ENCODE measurements around the gene OSBPL5. TPM values are rescaled to one million over a fixed set of nuclear protein-coding genes. Genes with fewer than 3 reads are reported as not detected.

Gene OSBPL5
- total and polyA plus RNA-seq, 4 donors: 20.9 to 54.0 (median 34.8) TPM

DNA sequence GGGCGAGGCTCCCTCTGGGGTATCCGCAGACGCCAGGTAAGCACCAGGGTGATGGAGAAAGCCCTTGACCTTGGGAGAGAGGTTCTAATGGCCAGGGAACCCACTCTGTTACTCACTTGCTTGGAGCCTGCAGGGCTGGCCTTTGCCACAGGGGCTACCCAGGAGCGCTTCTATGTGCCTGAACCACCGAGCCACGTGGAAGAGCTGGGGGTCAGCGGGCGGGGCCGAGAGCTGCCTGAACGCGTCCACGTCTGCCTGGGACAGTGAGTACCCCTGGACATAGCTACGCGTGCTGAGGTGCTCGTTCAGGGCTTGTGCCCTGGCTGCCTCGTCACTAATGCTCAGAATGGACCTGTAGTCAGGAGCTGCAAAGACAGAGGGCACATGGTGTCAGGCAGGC, 117.5 kb downstream of the OSBPL5 start:
- 94% methylated on average over 16 of the region's 16 CpGs for WGBS (ENCODE audit: insufficient coverage)
- Histone ChIP-seq H3K4me1 (ENCODE audit: control insufficient read depth, insufficient read depth, low read length) (peaks cover 55% of the 10 kb centered on the region), H3K27ac (ENCODE audit: low read depth, low read length) (no peak overlapping the region)

DNA sequence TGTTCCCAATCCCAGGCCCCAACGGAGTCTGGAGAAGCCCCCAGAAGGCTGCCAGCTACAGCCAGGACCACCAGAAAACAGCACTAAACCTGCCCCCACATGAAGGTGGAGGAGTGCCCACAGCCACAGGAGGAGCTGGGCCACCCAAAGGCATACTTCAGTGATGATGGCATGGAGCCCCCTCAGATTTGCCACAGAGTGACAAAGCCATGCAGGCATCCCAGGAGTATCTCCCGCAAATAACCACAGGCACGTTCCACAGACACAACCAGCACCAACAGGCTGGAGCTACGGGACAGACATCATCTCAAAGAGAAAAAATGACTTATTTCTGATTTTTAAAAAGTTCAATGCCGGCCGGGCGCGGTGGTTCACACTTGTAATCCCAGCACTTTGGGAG, 118.5 kb downstream of the OSBPL5 start:
- Histone ChIP-seq H3K27me3 (ENCODE audit: control insufficient read depth, insufficient read depth, low read length) (no peaks in the 10 kb centered on the region), H3K27ac (ENCODE audit: low read depth, low read length) (no peak overlapping the region), H3K9me3 (ENCODE audit: control insufficient read depth, insufficient read depth, low read length) (no peaks in the 10 kb centered on the region), H3K36me3 (ENCODE audit: control insufficient read depth, insufficient read depth, low read length) (peaks cover 63% of the 10 kb centered on the region), H3K4me3 (ENCODE audit: low read depth, low read length) (no peak overlapping the region), H3K4me1 (ENCODE audit: control insufficient read depth, insufficient read depth, low read length) (peaks cover 58% of the 10 kb centered on the region)
- no peak for DNase-seq (ENCODE audit: low read depth in 4 of 6, low spot score in 6 of 6)
- 95% methylated on average over 4 of the region's 8 CpGs for WGBS (ENCODE audit: insufficient coverage)

More for the DNA sequence above, 117.5 kb downstream of the OSBPL5 start:
- Histone ChIP-seq H3K9me3 (ENCODE audit: control insufficient read depth, insufficient read depth, low read length) (no peaks in the 10 kb centered on the region), H3K36me3 (ENCODE audit: control insufficient read depth, insufficient read depth, low read length) (peaks cover 59% of the 10 kb centered on the region), H3K4me3 (ENCODE audit: low read depth, low read length) (no peak overlapping the region), H3K27me3 (ENCODE audit: control insufficient read depth, insufficient read depth, low read length) (no peaks in the 10 kb centered on the region)
- DNase-seq (ENCODE audit: low read depth in 4 of 6, low spot score in 6 of 6): no peak

DNA sequence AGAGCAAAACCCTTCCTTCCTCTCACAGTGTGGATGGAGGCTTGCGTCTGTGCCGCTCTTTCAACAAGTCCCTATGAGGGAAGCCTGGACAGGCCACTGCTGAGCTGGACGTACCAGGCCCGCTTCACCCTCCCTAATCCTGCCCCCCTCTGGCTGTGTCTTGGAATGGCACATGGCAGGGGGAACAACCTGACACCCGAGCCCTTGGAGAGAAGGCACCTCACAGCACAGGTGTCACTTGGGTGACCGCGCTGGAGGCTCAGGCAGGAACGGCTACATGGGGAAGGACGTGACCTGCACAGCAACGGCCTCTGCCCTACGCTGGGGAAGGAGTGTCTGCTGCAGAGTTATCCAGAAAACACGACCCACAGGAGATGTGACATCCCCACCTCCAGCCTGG, 118.9 kb downstream of the OSBPL5 start:
- Histone ChIP-seq H3K9me3 (ENCODE audit: control insufficient read depth, insufficient read depth, low read length) (no peaks in the 10 kb centered on the region), H3K27me3 (ENCODE audit: control insufficient read depth, insufficient read depth, low read length) (no peaks in the 10 kb centered on the region), H3K36me3 (ENCODE audit: control insufficient read depth, insufficient read depth, low read length) (peaks cover 68% of the 10 kb centered on the region), H3K4me1 (ENCODE audit: control insufficient read depth, insufficient read depth, low read length) (peaks cover 54% of the 10 kb centered on the region), H3K4me3 (ENCODE audit: low read depth, low read length) (no peak overlapping the region), H3K27ac (ENCODE audit: low read depth, low read length) (no peak overlapping the region)
- DNase-seq (ENCODE audit: low read depth in 4 of 6, low spot score in 6 of 6): no peak
- 88% methylated on average over 9 of the region's 12 CpGs for WGBS (ENCODE audit: insufficient coverage)

DNA sequence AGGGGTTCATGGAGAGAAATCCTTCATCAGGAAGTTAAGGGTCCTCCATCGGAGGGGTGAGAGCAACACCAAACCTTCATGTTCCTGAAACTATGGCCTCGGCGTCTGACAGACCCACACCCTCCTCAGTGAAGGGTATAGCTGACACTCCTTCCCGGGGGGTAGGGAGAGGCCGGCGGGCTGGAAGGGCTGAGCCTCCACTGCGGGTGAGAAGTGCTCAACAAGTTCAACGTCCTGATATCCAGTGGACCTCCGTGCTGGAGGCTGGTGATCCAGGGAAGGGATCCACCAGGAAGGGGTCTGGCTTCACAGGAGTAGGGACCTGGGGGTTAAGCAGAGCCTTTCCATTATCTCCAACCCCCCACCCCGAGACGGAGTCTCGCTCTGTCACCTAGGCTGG, 120.2 kb downstream of the OSBPL5 start:
- H3K27ac ChIP-seq (ENCODE audit: low read depth, low read length): no peak overlapping the region

DNA sequence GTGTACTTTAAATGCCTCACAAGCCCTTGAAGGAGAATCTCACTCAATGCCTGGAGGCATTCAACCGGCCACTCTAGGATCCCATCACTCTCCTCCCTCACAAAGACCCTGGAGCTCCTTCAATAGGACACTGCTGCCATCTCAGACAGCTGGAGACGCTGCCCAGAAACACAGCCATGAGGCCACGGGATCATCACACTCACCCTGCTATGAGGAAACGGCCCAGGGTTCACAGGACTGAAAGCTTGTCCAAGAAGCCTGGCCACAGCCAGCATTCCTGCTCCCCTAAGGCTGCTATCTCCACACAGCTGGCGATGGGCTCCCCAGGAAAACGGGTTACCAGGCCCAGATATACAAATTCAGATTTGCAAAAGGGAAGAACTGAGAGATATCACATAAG, 121.1 kb downstream of the OSBPL5 start:
- H3K36me3 ChIP-seq (ENCODE audit: control insufficient read depth, insufficient read depth, low read length): peaks cover 66% of the 10 kb centered on the region
- H3K27ac ChIP-seq (ENCODE audit: low read depth, low read length): no peak overlapping the region
- no peak overlapping the region for H3K4me3 ChIP-seq (ENCODE audit: low read depth, low read length)
- H3K4me1 ChIP-seq (ENCODE audit: control insufficient read depth, insufficient read depth, low read length): peaks cover 33% of the 10 kb centered on the region
- no peaks in the 10 kb centered on the region for H3K9me3 ChIP-seq (ENCODE audit: control insufficient read depth, insufficient read depth, low read length)
- no peak for DNase-seq (ENCODE audit: low read depth in 4 of 6, low spot score in 6 of 6)
- no peaks in the 10 kb centered on the region for H3K27me3 ChIP-seq (ENCODE audit: control insufficient read depth, insufficient read depth, low read length)
- WGBS (ENCODE audit: insufficient coverage): 67% methylated on average over 5 of the region's 6 CpGs

More for the DNA sequence above, 120.2 kb downstream of the OSBPL5 start:
- no peak for DNase-seq (ENCODE audit: low read depth in 4 of 6, low spot score in 6 of 6)
- Histone ChIP-seq H3K4me3 (ENCODE audit: low read depth, low read length) (no peak overlapping the region), H3K4me1 (ENCODE audit: control insufficient read depth, insufficient read depth, low read length) (peaks cover 41% of the 10 kb centered on the region), H3K36me3 (ENCODE audit: control insufficient read depth, insufficient read depth, low read length) (peaks cover 66% of the 10 kb centered on the region), H3K9me3 (ENCODE audit: control insufficient read depth, insufficient read depth, low read length) (no peaks in the 10 kb centered on the region), H3K27me3 (ENCODE audit: control insufficient read depth, insufficient read depth, low read length) (no peaks in the 10 kb centered on the region)
- 98% methylated on average over 7 of the region's 12 CpGs for WGBS (ENCODE audit: insufficient coverage)

DNA sequence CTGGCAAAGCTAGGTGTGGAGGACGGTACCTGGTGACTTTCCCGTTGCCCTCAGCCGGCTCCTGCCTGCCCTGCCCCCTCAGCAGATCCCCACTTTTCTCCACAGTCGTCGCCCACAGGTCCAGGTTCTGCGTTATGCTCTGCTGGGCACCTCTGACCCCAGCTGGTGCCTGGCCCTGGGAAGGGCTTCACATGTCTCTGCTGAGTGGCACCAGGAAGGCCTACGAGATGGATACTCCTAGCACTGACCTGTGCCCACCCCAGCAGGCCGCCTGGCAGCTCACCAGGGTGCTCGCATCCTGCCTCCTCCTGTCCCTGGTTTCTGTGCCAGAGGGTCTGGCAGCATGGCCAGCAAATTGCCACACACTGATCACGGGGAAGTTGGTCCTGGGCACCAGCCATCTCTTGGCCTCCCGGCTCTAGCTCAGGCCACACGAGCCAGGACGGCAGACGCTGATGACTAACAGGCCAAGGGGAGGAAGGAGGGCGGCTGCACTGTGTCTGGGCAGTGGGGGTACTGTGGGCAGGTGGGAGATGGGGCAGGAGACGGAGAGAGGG, 121.7 kb downstream of the OSBPL5 start:
- peak in 2 of 6 donors; percentile 20 to 72 for DNase-seq (ENCODE audit: low read depth in 4 of 6, low spot score in 6 of 6)
- H3K27ac ChIP-seq (ENCODE audit: low read depth, low read length): no peak overlapping the region
- peaks cover 33% of the 10 kb centered on the region for H3K4me1 ChIP-seq (ENCODE audit: control insufficient read depth, insufficient read depth, low read length)
- no peaks in the 10 kb centered on the region for H3K9me3 ChIP-seq (ENCODE audit: control insufficient read depth, insufficient read depth, low read length)
- H3K4me3 ChIP-seq (ENCODE audit: low read depth, low read length): no peak overlapping the region
- peaks cover 68% of the 10 kb centered on the region for H3K36me3 ChIP-seq (ENCODE audit: control insufficient read depth, insufficient read depth, low read length)
- WGBS (ENCODE audit: insufficient coverage): 62% methylated on average over 16 of the region's 16 CpGs
- H3K27me3 ChIP-seq (ENCODE audit: control insufficient read depth, insufficient read depth, low read length): no peaks in the 10 kb centered on the region

DNA sequence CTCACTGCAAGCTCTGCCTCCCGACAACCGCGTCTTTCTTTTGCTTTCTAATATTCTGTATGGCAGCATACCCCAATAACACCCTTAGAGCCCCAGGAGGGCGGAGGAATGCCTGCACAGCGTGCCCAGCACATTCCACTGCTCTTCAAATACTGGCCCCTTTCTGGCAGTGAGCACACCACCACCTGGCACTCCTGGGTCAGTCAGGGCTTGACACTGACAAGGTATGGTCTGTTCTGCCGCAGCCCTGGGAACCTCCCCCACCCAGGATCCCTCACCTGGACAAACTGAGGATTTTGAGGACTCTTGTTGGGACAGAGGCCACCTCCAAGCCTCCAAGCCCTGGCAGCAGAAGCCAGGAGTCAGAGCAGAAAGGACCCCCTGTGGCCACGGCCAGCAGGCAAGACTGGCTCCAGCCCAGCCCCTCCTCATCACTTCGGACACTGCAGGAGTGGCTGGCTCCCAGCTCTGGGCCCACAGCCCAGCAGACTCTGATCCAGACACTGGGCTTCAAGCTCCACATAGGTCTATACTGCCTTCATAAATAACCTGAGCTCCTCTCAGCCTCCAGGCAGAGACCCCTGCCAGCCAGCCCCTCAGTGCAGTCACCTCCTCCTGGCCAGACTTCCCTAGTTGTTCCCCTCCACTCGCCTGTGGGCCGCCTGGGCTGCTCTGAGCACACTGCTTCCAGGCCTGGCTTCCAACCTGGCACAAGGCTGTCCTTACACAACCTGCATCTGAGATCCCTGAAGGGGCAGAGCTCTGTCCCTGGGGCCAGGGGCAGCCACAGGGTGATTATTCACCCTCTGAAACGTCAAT, 122.4 kb downstream of the OSBPL5 start:
- Histone ChIP-seq H3K9me3 (ENCODE audit: control insufficient read depth, insufficient read depth, low read length) (no peaks in the 10 kb centered on the region), H3K36me3 (ENCODE audit: control insufficient read depth, insufficient read depth, low read length) (peaks cover 70% of the 10 kb centered on the region), H3K27me3 (ENCODE audit: control insufficient read depth, insufficient read depth, low read length) (no peaks in the 10 kb centered on the region), H3K27ac (ENCODE audit: low read depth, low read length) (no peak overlapping the region), H3K4me1 (ENCODE audit: control insufficient read depth, insufficient read depth, low read length) (peaks cover 33% of the 10 kb centered on the region), H3K4me3 (ENCODE audit: low read depth, low read length) (no peak overlapping the region)
- DNase-seq (ENCODE audit: low read depth in 4 of 6, low spot score in 6 of 6): peak in 2 of 6 donors; percentile 12 to 71
- WGBS (ENCODE audit: insufficient coverage): 76% methylated on average over 11 of the region's 11 CpGs

DNA sequence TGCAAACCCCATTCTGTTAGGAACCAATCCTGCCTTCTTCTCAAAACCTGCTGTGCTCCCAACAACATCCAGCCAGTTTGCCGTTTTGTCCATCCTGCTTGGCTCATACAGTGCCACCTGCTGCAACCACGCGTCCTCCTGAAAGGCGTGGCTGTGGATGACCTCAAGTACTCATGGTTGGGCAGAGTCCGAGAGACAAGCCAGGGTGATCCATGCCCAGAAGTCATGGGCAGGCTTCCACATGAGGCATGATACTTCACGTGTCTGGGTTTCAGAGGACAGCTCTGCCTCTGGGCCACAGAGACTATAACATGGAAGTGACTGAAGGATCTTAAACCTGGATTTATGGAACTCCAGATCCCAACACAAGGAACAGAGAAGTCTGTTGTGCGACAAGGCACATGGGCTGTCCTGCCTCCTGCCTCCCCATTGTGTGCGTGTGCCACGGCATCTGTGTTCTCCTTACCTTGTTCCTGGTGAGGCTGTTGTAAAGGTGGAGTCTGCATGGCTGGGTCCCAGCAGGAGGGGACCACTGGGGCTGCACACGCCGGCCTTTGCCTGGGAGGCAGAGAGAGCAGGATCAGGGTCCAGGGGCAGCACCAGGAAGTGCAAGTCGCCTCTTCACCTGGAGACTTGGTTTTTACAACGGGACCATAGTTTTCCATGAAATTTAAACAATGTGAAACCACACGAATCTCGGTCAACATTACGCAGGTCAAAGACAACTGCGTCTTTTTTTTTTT, 123.2 kb downstream of the OSBPL5 start:
- H3K9me3 ChIP-seq (ENCODE audit: control insufficient read depth, insufficient read depth, low read length): no peaks in the 10 kb centered on the region
- H3K4me3 ChIP-seq (ENCODE audit: low read depth, low read length): no peak overlapping the region
- WGBS (ENCODE audit: insufficient coverage): 92% methylated on average over 17 of the region's 17 CpGs
- peaks cover 72% of the 10 kb centered on the region for H3K36me3 ChIP-seq (ENCODE audit: control insufficient read depth, insufficient read depth, low read length)
- H3K27me3 ChIP-seq (ENCODE audit: control insufficient read depth, insufficient read depth, low read length): no peaks in the 10 kb centered on the region
- DNase-seq (ENCODE audit: low read depth in 4 of 6, low spot score in 6 of 6): no peak
- H3K4me1 ChIP-seq (ENCODE audit: control insufficient read depth, insufficient read depth, low read length): peaks cover 33% of the 10 kb centered on the region
- no peak overlapping the region for H3K27ac ChIP-seq (ENCODE audit: low read depth, low read length)

DNA sequence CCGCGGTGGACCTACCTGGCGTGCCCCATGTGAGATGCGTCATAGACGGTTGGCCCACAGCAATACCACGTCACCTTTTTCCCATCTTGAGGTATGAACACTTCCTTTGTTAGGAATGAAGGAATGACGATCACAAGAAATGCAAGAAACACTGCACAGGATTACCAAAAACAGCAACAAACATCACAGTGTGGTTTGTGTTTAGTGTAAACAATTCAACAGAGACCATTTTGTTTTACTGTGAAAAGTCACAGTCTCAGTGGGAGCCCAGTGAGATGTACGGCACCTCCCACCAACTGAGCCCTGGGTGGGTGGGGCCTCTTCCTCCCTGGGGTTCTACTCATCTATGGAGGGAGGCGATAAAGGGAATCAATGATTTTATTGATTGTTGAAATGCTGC, 124.2 kb downstream of the OSBPL5 start:
- Histone ChIP-seq H3K36me3 (ENCODE audit: control insufficient read depth, insufficient read depth, low read length) (peaks cover 71% of the 10 kb centered on the region), H3K9me3 (ENCODE audit: control insufficient read depth, insufficient read depth, low read length) (no peaks in the 10 kb centered on the region), H3K4me3 (ENCODE audit: low read depth, low read length) (no peak overlapping the region), H3K27ac (ENCODE audit: low read depth, low read length) (no peak overlapping the region), H3K4me1 (ENCODE audit: control insufficient read depth, insufficient read depth, low read length) (peaks cover 33% of the 10 kb centered on the region), H3K27me3 (ENCODE audit: control insufficient read depth, insufficient read depth, low read length) (no peaks in the 10 kb centered on the region)
- WGBS (ENCODE audit: insufficient coverage): no CpG with 5 or more reads among the region's 9 CpGs
- no peak for DNase-seq (ENCODE audit: low read depth in 4 of 6, low spot score in 6 of 6)

All from spinal cord (tissue), 10 donors.